Activated CD4-positive, alpha-beta memory T cell treated with anti-CD3 and anti-CD28 coated beads, Interleukin-2, amount 10 ng/mL, durations not matched to agents 7 days and 5 days (primary cell): Measurements from ENCODE around the gene NCK2. TPM values are rescaled to one million over a fixed set of nuclear protein-coding genes. Genes with fewer than 3 reads are reported as not detected.

Source experiments
- CTCF ChIA-PET: fragments of 350-600 bp; sonication (Branson Sonifier 250); formaldehyde crosslinking; loops from one replicate; lab custom pipeline; 2021; ENCODE audit warnings: antibody characterized with exemption, inconsistent platforms; lab: Charles Lee
- POLR2A ChIA-PET: fragments of 350-600 bp; sonication (Branson Sonifier 250); formaldehyde crosslinking; loops from one replicate; lab custom pipeline; 2021; ENCODE audit warnings: antibody characterized with exemption; lab: Charles Lee
- DNase-seq: peaks from one replicate; pipeline ENCODE4 v3.0.0-alpha.2; 2020
- H3K27ac Mint-ChIP-seq: one replicate; pipeline ENCODE4 v1.8.0; 2021; ENCODE audit warnings: mild to moderate bottlenecking, mixed read lengths
- H3K27me3 Mint-ChIP-seq: one replicate; pipeline ENCODE4 v1.8.0; 2021; ENCODE audit warnings: mixed read lengths
- H3K36me3 Mint-ChIP-seq: one replicate; pipeline ENCODE4 v1.8.0; 2021; ENCODE audit warnings: low read depth, mixed read lengths
- H3K4me1 Mint-ChIP-seq: one replicate; pipeline ENCODE4 v1.8.0; 2021; ENCODE audit warnings: mixed read lengths
- H3K4me3 Mint-ChIP-seq: one replicate; pipeline ENCODE4 v1.8.0; 2021; ENCODE audit warnings: mild to moderate bottlenecking, mixed read lengths
- H3K9me3 Mint-ChIP-seq: one replicate; pipeline ENCODE4 v1.8.0; 2021; ENCODE audit warnings: mixed read lengths
- total RNA-seq, 2 experiments: library from RNA; stranded (reverse); gene quantifications; one replicate each; pipeline ENCODE4 v1.2.3, GENCODE V29; 2021

The NCK2 gene
- total RNA-seq, 2 experiments from 2014 or later: 70.8 to 75.9 TPM

GRCh38 chr2:105885456-105885855 is 140.7 kb downstream of the NCK2 start:
- Mint-ChIP-seq H3K36me3 (peaks cover 84% of the 10 kb centered on the region), H3K27ac (no peak overlapping the region), H3K4me3 (no peak overlapping the region), H3K9me3 (peaks cover 8% of the 10 kb centered on the region), H3K27me3 (no peaks in the 10 kb centered on the region), H3K4me1 (peaks cover 37% of the 10 kb centered on the region)
- DNase-seq: no peak
- POLR2A ChIA-PET: no interaction called here
- CTCF ChIA-PET: no interaction called here

GRCh38 chr2:105886029-105886454 is 141.3 kb downstream of the NCK2 start:
- no peak overlapping the region for H3K27ac Mint-ChIP-seq

GRCh38 chr2:105886687-105887086 is 142.0 kb downstream of the NCK2 start:
- H3K27me3 Mint-ChIP-seq: no peaks in the 10 kb centered on the region
- peaks cover 40% of the 10 kb centered on the region for H3K4me1 Mint-ChIP-seq
- H3K36me3 Mint-ChIP-seq: peaks cover 80% of the 10 kb centered on the region
- CTCF ChIA-PET: interaction anchor here (1.2 kb wide), 1 partner anchor 12 kb away, joined by 3 read pairs; no protein-coding TSS in a partner anchor
- H3K9me3 Mint-ChIP-seq: peaks cover 8% of the 10 kb centered on the region
- POLR2A ChIA-PET: no interaction called here
- DNase-seq: no peak
- H3K27ac Mint-ChIP-seq: no peak overlapping the region
- H3K4me3 Mint-ChIP-seq: no peak overlapping the region

More at GRCh38 chr2:105886029-105886454, 141.3 kb downstream of the NCK2 start:
- no peak for DNase-seq
- Mint-ChIP-seq H3K4me3 (no peak overlapping the region), H3K9me3 (peaks cover 8% of the 10 kb centered on the region), H3K27me3 (no peaks in the 10 kb centered on the region), H3K4me1 (peaks cover 38% of the 10 kb centered on the region), H3K36me3 (peaks cover 84% of the 10 kb centered on the region)
- ChIA-PET POLR2A (no interaction called here), CTCF (no interaction called here)

- peaks cover 40% of the 10 kb centered on the region for H3K4me1 Mint-ChIP-seq
- POLR2A ChIA-PET: no interaction called here
- no peak for DNase-seq
- H3K4me3 Mint-ChIP-seq: no peak overlapping the region
- CTCF ChIA-PET: interaction anchor here (1.2 kb wide), 1 partner anchor 13 kb away, joined by 3 read pairs; no protein-coding TSS in a partner anchor
- peaks cover 8% of the 10 kb centered on the region for H3K9me3 Mint-ChIP-seq
- no peaks in the 10 kb centered on the region for H3K27me3 Mint-ChIP-seq
- peak overlapping the region; percentile 8 for H3K27ac Mint-ChIP-seq
- peaks cover 74% of the 10 kb centered on the region for H3K36me3 Mint-ChIP-seq
Measured at GRCh38 chr2:105887256-105887655, 142.5 kb downstream of the NCK2 start.

GRCh38 chr2:105888625-105889024 is 143.9 kb downstream of the NCK2 start:
- ChIA-PET POLR2A (interaction anchor here (0.8 kb wide), 1 partner anchor 132 kb away, joined by 3 read pairs; no protein-coding TSS in a partner anchor), CTCF (interaction anchor here (0.6 to 2.1 kb wide), 2 partner anchors 14 to 91 kb away, joined by 3 to 6 read pairs; no protein-coding TSS in a partner anchor)
- no peak overlapping the region for H3K27ac Mint-ChIP-seq
- peaks cover 8% of the 10 kb centered on the region for H3K9me3 Mint-ChIP-seq
- peaks cover 36% of the 10 kb centered on the region for H3K4me1 Mint-ChIP-seq
- peak; percentile 44 for DNase-seq
- no peak overlapping the region for H3K4me3 Mint-ChIP-seq
- H3K36me3 Mint-ChIP-seq: peaks cover 68% of the 10 kb centered on the region
- H3K27me3 Mint-ChIP-seq: no peaks in the 10 kb centered on the region

- Mint-ChIP-seq H3K4me1 (peaks cover 32% of the 10 kb centered on the region), H3K9me3 (peaks cover 8% of the 10 kb centered on the region), H3K4me3 (no peak overlapping the region), H3K27me3 (no peaks in the 10 kb centered on the region), H3K36me3 (peaks cover 69% of the 10 kb centered on the region), H3K27ac (no peak overlapping the region)
- ChIA-PET CTCF (interaction anchor here (2.1 kb wide), 1 partner anchor 15 kb away, joined by 6 read pairs; no protein-coding TSS in a partner anchor), POLR2A (interaction anchor here (0.8 kb wide), 1 partner anchor 133 kb away, joined by 3 read pairs; no protein-coding TSS in a partner anchor)
- DNase-seq: no peak
Measured at GRCh38 chr2:105889046-105889445, 144.3 kb downstream of the NCK2 start.

GRCh38 chr2:105890111-105890510 is 145.4 kb downstream of the NCK2 start:
- peaks cover 28% of the 10 kb centered on the region for H3K4me1 Mint-ChIP-seq
- peaks cover 8% of the 10 kb centered on the region for H3K9me3 Mint-ChIP-seq
- ChIA-PET CTCF (interaction anchor here (2.1 kb wide), 1 partner anchor 16 kb away, joined by 6 read pairs; no protein-coding TSS in a partner anchor), POLR2A (no interaction called here)
- no peaks in the 10 kb centered on the region for H3K27me3 Mint-ChIP-seq
- H3K27ac Mint-ChIP-seq: no peak overlapping the region
- DNase-seq: no peak
- H3K4me3 Mint-ChIP-seq: no peak overlapping the region
- peaks cover 69% of the 10 kb centered on the region for H3K36me3 Mint-ChIP-seq

GRCh38 chr2:105890856-105891255 is 146.1 kb downstream of the NCK2 start:
- Mint-ChIP-seq H3K4me3 (no peak overlapping the region), H3K27me3 (no peaks in the 10 kb centered on the region), H3K9me3 (peaks cover 8% of the 10 kb centered on the region), H3K4me1 (peaks cover 28% of the 10 kb centered on the region), H3K27ac (no peak overlapping the region), H3K36me3 (peaks cover 73% of the 10 kb centered on the region)
- ChIA-PET POLR2A (interaction anchor here (1.3 kb wide), 1 partner anchor 93 kb away, joined by 3 read pairs; no protein-coding TSS in a partner anchor), CTCF (interaction anchor here (2.1 kb wide), 1 partner anchor 16 kb away, joined by 6 read pairs; no protein-coding TSS in a partner anchor)
- no peak for DNase-seq

GRCh38 chr2:105893011-105893995 is 148.6 kb downstream of the NCK2 start:
- CTCF ChIA-PET: no interaction called here
- no peak for DNase-seq
- Mint-ChIP-seq H3K27ac (no peak overlapping the region), H3K36me3 (peaks cover 74% of the 10 kb centered on the region), H3K9me3 (peaks cover 11% of the 10 kb centered on the region), H3K4me3 (no peak overlapping the region), H3K4me1 (peaks cover 14% of the 10 kb centered on the region), H3K27me3 (no peaks in the 10 kb centered on the region)
- POLR2A ChIA-PET: no interaction called here

- CTCF ChIA-PET: no interaction called here
- POLR2A ChIA-PET: interaction anchor here (0.7 kb wide), 1 partner anchor 133 kb away, joined by 3 read pairs; no protein-coding TSS in a partner anchor
Measured at GRCh38 chr2:105894327-105894944, 149.7 kb downstream of the NCK2 start.

GRCh38 chr2:105895990-105896764 is 151.5 kb downstream of the NCK2 start:
- Mint-ChIP-seq H3K4me1 (peaks cover 12% of the 10 kb centered on the region), H3K4me3 (no peak overlapping the region), H3K9me3 (peaks cover 20% of the 10 kb centered on the region), H3K27me3 (no peaks in the 10 kb centered on the region), H3K36me3 (peaks cover 80% of the 10 kb centered on the region), H3K27ac (no peak overlapping the region)
- CTCF ChIA-PET: no interaction called here
- POLR2A ChIA-PET: interaction anchor here (0.9 kb wide), 1 partner anchor 189 kb away, joined by 3 read pairs; no protein-coding TSS in a partner anchor
- DNase-seq: no peak

More at GRCh38 chr2:105894327-105894944, 149.7 kb downstream of the NCK2 start:
- peaks cover 76% of the 10 kb centered on the region for H3K36me3 Mint-ChIP-seq
- no peak for DNase-seq
- no peak overlapping the region for H3K4me3 Mint-ChIP-seq
- no peak overlapping the region for H3K27ac Mint-ChIP-seq
- peaks cover 13% of the 10 kb centered on the region for H3K9me3 Mint-ChIP-seq
- H3K27me3 Mint-ChIP-seq: no peaks in the 10 kb centered on the region
- H3K4me1 Mint-ChIP-seq: peaks cover 14% of the 10 kb centered on the region

- Mint-ChIP-seq H3K27me3 (no peaks in the 10 kb centered on the region), H3K4me3 (no peak overlapping the region), H3K36me3 (peaks cover 84% of the 10 kb centered on the region), H3K9me3 (peaks cover 23% of the 10 kb centered on the region), H3K4me1 (peaks cover 16% of the 10 kb centered on the region), H3K27ac (no peak overlapping the region)
- DNase-seq: no peak
- CTCF ChIA-PET: no interaction called here
- POLR2A ChIA-PET: interaction anchor here (0.9 kb wide), 1 partner anchor 188 kb away, joined by 3 read pairs; no protein-coding TSS in a partner anchor
Measured at GRCh38 chr2:105896765-105897163, 152.1 kb downstream of the NCK2 start.
